Ovary (tissue), 9 donors: Measurements from ENCODE around the gene ERMP1. TPM values are rescaled to one million over a fixed set of nuclear protein-coding genes. Genes with fewer than 3 reads are reported as not detected.

Experiments used
- DNase-seq, 5 donors: peaks; one replicate each; pipeline ENCODE4 v3.0.0-alpha.2; 2019 to 2020
- H3K27ac ChIP-seq, 2 donors: fragments of 200-600 bp; one replicate each; pipeline versions ENCODE4 v1.5.1 to v1.8.0; 2019 to 2022
- H3K27me3 ChIP-seq: fragments of 200-600 bp; one replicate; pipeline ENCODE4 v1.8.0; 2022
- H3K36me3 ChIP-seq: fragments of 200-600 bp; sonication (generic); one replicate; pipeline ENCODE4 v1.5.1; 2019
- H3K4me1 ChIP-seq: one replicate; pipeline ENCODE4 v1.8.1; 2013; ENCODE audit warnings: mild to moderate bottlenecking, moderate library complexity; ENCODE audit not compliant: insufficient read depth
- H3K4me3 ChIP-seq: fragments of 200-600 bp; sonication (generic); one replicate; pipeline ENCODE4 v1.5.1; 2017
- H3K9me3 ChIP-seq, 2 donors: fragments of 200-600 bp in 1 of 2; sonication (generic) in 1 of 2; one replicate each; pipeline versions ENCODE4 v1.5.1 to v1.8.1; 2013 to 2019; ENCODE audit warnings: mild to moderate bottlenecking in 1 of 2, moderate library complexity in 1 of 2
- CTCF ChIP-seq, 3 donors: fragments of 450-650 bp in 2 of 3; fragments of 200-600 bp in 1 of 3; IDR thresholded peaks; one replicate each; pipeline versions ENCODE4 v1.5.1 to v1.8.0; 2016 to 2022; ENCODE audit warnings: antibody characterized with exemption in 3 of 3, mild to moderate bottlenecking in 1 of 3
- EP300 ChIP-seq: sonication (generic); formaldehyde crosslinking; IDR thresholded peaks from one replicate; pipeline ENCODE4 v1.6.1; 2017; ENCODE audit warnings: antibody characterized with exemption
- POLR2A ChIP-seq: fragments of 450-650 bp; IDR thresholded peaks from one replicate; pipeline ENCODE4 v1.6.1; 2017; ENCODE audit warnings: antibody characterized with exemption, mild to moderate bottlenecking, moderate library complexity
- WGBS, 3 donors: extraction: QIAGEN DNeasy Blood & Tissue Kit in 1 of 3; methylation state at CpG; one replicate each; pipeline versions ENCODE4 v1.1.5 to v1.1.7; 2013 to 2017; 5-methylcytosine and 5-hydroxymethylcytosine counted together
- intact Hi-C, 4 donors: fragments of 100-400 bp; cut with DNase I; formaldehyde crosslinking; loops; one replicate each; pipeline versions ENCODE4 v1.11.0 to v1.15.1; 2022 to 2023
- polyA plus RNA-seq, 2 donors: library from polyadenylated mRNA; stranded (reverse); fragments of 200-250 nt in 1 of 2; fragments of 350-450 nt in 1 of 2; fragmentation: Illumina TruSeq in 1 of 2; extraction: RNeasy Lipid Tissue Mini Kit (QIAGEN cat#74804) in 1 of 2; gene quantifications; one replicate each; pipeline ENCODE4 v1.2.3, GENCODE V29; 2013 to 2014
- total RNA-seq, 7 donors: library from RNA; depleted of rRNA in 2 of 7; stranded (reverse); fragments of >200 nt in 2 of 7; fragmentation: NEBNext Ultra II Directional in 3 of 7; extraction: Animal tissue kit (Norgen Biotek cat#: 25700) in 3 of 7; gene quantifications; one replicate each; pipeline versions ENCODE4 v1.1.0 to v1.2.4, GENCODE V29; 2016 to 2023
- donor health status: DM: no; HTN: no; CAD: no; lungs with moderate emphysema.
- donor health status: DM: no; HTN: no; CAD: no.
- donor health status: Bipolar disorder and iron deficiency.
- donor health status: DM: yes; HTN: yes; CAD: no.
- donor health status: DM: no; HTN: no; CAD: no.
- donor health status: DM: yes; HTN: yes; CAD: no.

Gene ERMP1
- total and polyA plus RNA-seq, 9 donors, result 8.3 to 217 (median 14.8) TPM

GRCh38 chr9:5842929-5843793 is 10.2 kb upstream of the ERMP1 start:
- Histone ChIP-seq H3K27ac (no peak overlapping the region), H3K4me3 (no peak overlapping the region), H3K4me1 (peaks cover 8% of the 10 kb centered on the region), H3K9me3 (no peaks in the 10 kb centered on the region), H3K27me3 (no peaks in the 10 kb centered on the region), H3K36me3 (no peaks in the 10 kb centered on the region)
- TF ChIP-seq EP300 (no peak), POLR2A (no peak)
- no peak for DNase-seq
- intact Hi-C loops, result loop anchor here in 1 of 4 donors (10.0 kb wide), 1 partner anchor 58 kb away; no protein-coding TSS in a partner anchor
- WGBS, 3 donors, result 31 to 47% (median 42%) methylated on average over 5 of the region's 5 CpGs

GRCh38 chr9:5841771-5842573 is 9.1 kb upstream of the ERMP1 start:
- no peak for DNase-seq
- H3K36me3 ChIP-seq, result no peaks in the 10 kb centered on the region
- no peaks in the 10 kb centered on the region for H3K9me3 ChIP-seq
- no peaks in the 10 kb centered on the region for H3K27me3 ChIP-seq
- no peak overlapping the region for H3K27ac ChIP-seq
- no peak overlapping the region for H3K4me3 ChIP-seq
- H3K4me1 ChIP-seq, result peaks cover 8% of the 10 kb centered on the region
- no peak for TF ChIP-seq CTCF (IDR thresholded peaks at IDR 0.05)
- TF ChIP-seq EP300, result no peak
- TF ChIP-seq POLR2A, result no peak
- intact Hi-C loops, result loop anchor here in 1 of 4 donors (10.0 kb wide), 1 partner anchor 57 kb away; no protein-coding TSS in a partner anchor
- 83 to 89% (median 85%) methylated on average over 12 of the region's 12 CpGs for WGBS, 3 donors

GRCh38 chr9:5840788-5841187 is 7.9 kb upstream of the ERMP1 start:
- H3K27ac ChIP-seq, result no peak overlapping the region
- no peak overlapping the region for H3K4me3 ChIP-seq
- intact Hi-C loops, result loop anchor here in 1 of 4 donors (10.0 kb wide), 1 partner anchor 56 kb away; no protein-coding TSS in a partner anchor
- H3K9me3 ChIP-seq, result no peaks in the 10 kb centered on the region
- no peak for DNase-seq
- 87 to 95% (median 92%) methylated on average over 3 of the region's 3 CpGs for WGBS, 3 donors
- no peak for TF ChIP-seq CTCF (IDR thresholded peaks at IDR 0.05)
- TF ChIP-seq EP300, result no peak
- no peak for TF ChIP-seq POLR2A
- H3K4me1 ChIP-seq, result peaks cover 8% of the 10 kb centered on the region
- no peaks in the 10 kb centered on the region for H3K36me3 ChIP-seq
- H3K27me3 ChIP-seq, result no peaks in the 10 kb centered on the region

GRCh38 chr9:5839572-5839902 is 6.6 kb upstream of the ERMP1 start:
- TF ChIP-seq POLR2A (no peak), EP300 (no peak), CTCF (IDR thresholded peaks at IDR 0.05) (no peak)
- Histone ChIP-seq H3K4me3 (no peak overlapping the region), H3K27ac (no peak overlapping the region), H3K27me3 (no peaks in the 10 kb centered on the region), H3K4me1 (peaks cover 6% of the 10 kb centered on the region), H3K9me3 (no peaks in the 10 kb centered on the region), H3K36me3 (no peaks in the 10 kb centered on the region)
- intact Hi-C loops, result no loop called here
- DNase-seq, result no peak
- WGBS, 3 donors, result 54 to 66% (median 65%) methylated on average over 4 of the region's 4 CpGs
